ENCODE data around the gene CLDN9.

DNA sequence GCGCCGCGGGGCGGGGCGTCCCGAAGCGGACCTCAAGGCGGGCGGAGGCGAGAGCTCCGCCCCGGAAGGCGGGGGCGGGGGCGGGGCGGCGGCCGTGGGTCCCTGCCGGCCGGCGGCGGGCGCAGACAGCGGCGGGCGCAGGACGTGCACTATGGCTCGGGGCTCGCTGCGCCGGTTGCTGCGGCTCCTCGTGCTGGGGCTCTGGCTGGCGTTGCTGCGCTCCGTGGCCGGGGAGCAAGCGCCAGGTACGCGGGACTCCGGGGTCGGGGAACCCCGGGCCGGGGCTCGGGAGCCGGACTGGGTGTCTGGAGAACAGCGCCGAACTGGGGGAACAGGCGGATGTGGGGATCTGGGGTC is 7.5 kb downstream of the CLDN9 start, which contains the start of gene TNFRSF12A:
- TF ChIP-seq KAT2B (IDR thresholded peaks at IDR 0.05; ENCODE audit: low read depth, low read length) (no peak), EZH2 (IDR thresholded peaks at IDR 0.05; ENCODE audit: borderline replicate concordance, low read depth, low read length) (no peak)
- TF ChIP-seq, protein P1, sequence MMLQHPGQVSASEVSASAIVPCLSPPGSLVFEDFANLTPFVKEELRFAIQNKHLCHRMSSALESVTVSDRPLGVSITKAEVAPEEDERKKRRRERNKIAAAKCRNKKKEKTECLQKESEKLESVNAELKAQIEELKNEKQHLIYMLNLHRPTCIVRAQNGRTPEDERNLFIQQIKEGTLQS (IDR thresholded peaks at IDR 0.05) = no peak
- TF ChIP-seq, protein P1 (CRISPR knock-in tag; conservative IDR thresholded peaks at IDR 0.05) = no peak
